Measurements from ENCODE around the gene MYO15A.

MYO15A gene

GRCh38 chr17:18087610-18088491, 20.7 kb upstream of the MYO15A start, which contains the start of gene DRG2:
TSS of gene DRG2 (plus strand) at chr17:18087948. CDS start at chr17:18088024, 76 bp downstream.
- CTCF ChIA-PET: no interaction called here
- H3K27ac ChIP-seq (ENCODE audit: extremely low read depth, low read depth, low read length): peak within 1 kb of the TSS; percentile 75
- POLR2A ChIA-PET: interaction anchor here (0.7 to 1.9 kb wide), 5 partner anchors 11 to 252 kb away, joined by 3 to 4 read pairs (median 3); partner anchors contain the start of genes ALKBH5 and SREBF1
- no peaks in the 10 kb centered on the region for H3K9me3 ChIP-seq (ENCODE audit: control insufficient read depth, insufficient read depth, low read depth, low read length)
- peaks cover 15 to 21% of the 10 kb centered on the region in 2 experiments for H3K36me3 ChIP-seq (ENCODE audit: control insufficient read depth in 2 of 2, insufficient read depth in 1 of 2, low read length in 2 of 2)
- peaks cover 3% of the 10 kb centered on the region; the same call in 1 of the 2 replicates for H3K4me1 ChIP-seq (ENCODE audit: control insufficient read depth, insufficient read depth, low read length)
- peak within 1 kb of the TSS; percentile 92 for H3K4me3 ChIP-seq (ENCODE audit: low read depth, low read length)
- TF ChIP-seq KLF1 (tag by site-specific recombination; IDR thresholded peaks at IDR 0.05): peak; percentile 74
- no peak; the same call in 1 of the 2 replicates for TF ChIP-seq ZNF626 (tag by site-specific recombination; IDR thresholded peaks at IDR 0.05)
- peak; percentile 96 for TF ChIP-seq PBX3 (CRISPR knock-in tag; IDR thresholded peaks at IDR 0.05)
- peak; percentile 95 for TF ChIP-seq ZFP37 (tag by site-specific recombination; IDR thresholded peaks at IDR 0.05)
- peak; percentile 46; the same call in 1 of the 2 replicates for TF ChIP-seq SCRT2 (tag by site-specific recombination; IDR thresholded peaks at IDR 0.05)
- peak; percentile 88 for TF ChIP-seq PATZ1 (tag by site-specific recombination; IDR thresholded peaks at IDR 0.05)
- TF ChIP-seq REST (tag by site-specific recombination; IDR thresholded peaks at IDR 0.05): peak; percentile 84
- TF ChIP-seq ZNF132 (tag by site-specific recombination; IDR thresholded peaks at IDR 0.05; ENCODE audit: borderline replicate concordance): no peak
- TF ChIP-seq ZNF341 (tag by site-specific recombination; IDR thresholded peaks at IDR 0.05; ENCODE audit: low read depth): peak; percentile 79
- peak; percentile 64 for TF ChIP-seq ZNF664 (tag by site-specific recombination; IDR thresholded peaks at IDR 0.05)
- peak; percentile 54 for TF ChIP-seq ZNF623 (tag by site-specific recombination; IDR thresholded peaks at IDR 0.05)
- peak; percentile 90 for TF ChIP-seq ZNF629 (tag by site-specific recombination; IDR thresholded peaks at IDR 0.05)
- no peak for TF ChIP-seq ZNF548 (tag by site-specific recombination; IDR thresholded peaks at IDR 0.05)
- no peak for TF ChIP-seq ZNF19 (tag by site-specific recombination; IDR thresholded peaks at IDR 0.05; ENCODE audit: low read depth)
- peak; percentile 37; the same call in 1 of the 2 replicates for TF ChIP-seq PRDM1 (tag by site-specific recombination; IDR thresholded peaks at IDR 0.05)
- peak; percentile 82 for TF ChIP-seq ZBTB8A (tag by site-specific recombination; IDR thresholded peaks at IDR 0.05)
- TF ChIP-seq BCL6B (tag by site-specific recombination; IDR thresholded peaks at IDR 0.05): no peak
- peak; percentile 57 for TF ChIP-seq ZNF18 (tag by site-specific recombination; IDR thresholded peaks at IDR 0.05)
- peak; percentile 63 for TF ChIP-seq SP2 (tag by site-specific recombination; IDR thresholded peaks at IDR 0.05)
- 0 out of 2 replicates have a peak, but pooled peaks have one; percentile 60 for TF ChIP-seq ZNF677 (tag by site-specific recombination; IDR thresholded peaks at IDR 0.05)
- TF ChIP-seq ZNF174 (tag by site-specific recombination; IDR thresholded peaks at IDR 0.05): peak; percentile 88; the same call in 1 of the 2 replicates
- TF ChIP-seq ZNF423 (tag by site-specific recombination; IDR thresholded peaks at IDR 0.05): no peak; the same call in 1 of the 2 replicates
- TF ChIP-seq REPIN1 (tag by site-specific recombination; IDR thresholded peaks at IDR 0.05; ENCODE audit: low read depth): peak; percentile 97; the same call in 1 of the 2 replicates
- TF ChIP-seq ZNF214 (tag by site-specific recombination; IDR thresholded peaks at IDR 0.05; ENCODE audit: borderline replicate concordance): no peak
- TF ChIP-seq ELK4 (IDR thresholded peaks at IDR 0.05; ENCODE audit: borderline replicate concordance, low read depth, low read length): no peak
- TF ChIP-seq ZNF701 (tag by site-specific recombination; IDR thresholded peaks at IDR 0.05): no peak

Measured in HEK293 (cell line).